Stimulated activated CD8-positive, alpha-beta memory T cell treated with anti-CD3 and anti-CD28 coated beads, Interleukin-4, amount 100 ng/mL, for 24 hours (primary cell): ENCODE results near the gene FBXO11.

ENCODE experiments used
- DNase-seq: peaks from one replicate; pipeline ENCODE4 v3.0.0-alpha.2; 2020; ENCODE audit warnings: low read depth

Gene FBXO11

DNA sequence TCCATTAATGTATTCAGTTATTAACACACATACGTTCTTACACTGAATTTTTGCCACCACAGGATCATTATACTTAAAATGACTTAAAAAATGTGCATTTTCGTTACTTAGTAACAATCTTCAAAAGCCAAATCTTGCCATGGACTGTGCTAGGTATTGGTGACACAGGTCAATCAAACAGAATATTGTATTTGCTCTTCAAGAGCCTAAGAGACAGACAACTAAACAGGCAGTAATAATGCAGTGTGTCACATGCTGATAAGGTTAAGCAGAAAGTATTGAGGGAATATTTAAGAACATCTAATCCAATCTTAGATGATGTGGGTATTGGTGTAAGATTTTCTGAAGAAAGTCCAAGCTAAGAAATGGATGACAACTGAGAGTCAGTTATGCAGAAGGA lies 56.9 kb downstream of the FBXO11 start:
- DNase-seq, result no peak

DNA sequence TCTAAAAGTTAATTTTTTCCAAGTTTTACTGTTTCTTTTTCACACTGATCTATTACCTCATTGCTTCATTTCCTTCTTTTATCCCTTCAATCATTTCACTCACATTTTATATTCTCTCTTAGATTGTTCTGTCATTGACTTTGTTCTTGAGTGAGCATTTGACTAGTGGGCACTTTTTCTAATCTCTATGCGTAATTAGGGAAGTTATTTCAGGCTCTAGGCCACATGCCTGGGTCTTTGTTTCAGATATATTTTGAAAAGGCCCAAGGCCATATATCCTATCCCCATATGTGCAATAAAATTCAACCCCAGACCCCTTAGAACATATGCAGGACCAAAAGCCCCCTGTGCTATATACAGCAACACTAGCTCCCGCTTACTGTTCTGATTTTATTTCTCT lies 62.1 kb downstream of the FBXO11 start:
- no peak for DNase-seq

DNA sequence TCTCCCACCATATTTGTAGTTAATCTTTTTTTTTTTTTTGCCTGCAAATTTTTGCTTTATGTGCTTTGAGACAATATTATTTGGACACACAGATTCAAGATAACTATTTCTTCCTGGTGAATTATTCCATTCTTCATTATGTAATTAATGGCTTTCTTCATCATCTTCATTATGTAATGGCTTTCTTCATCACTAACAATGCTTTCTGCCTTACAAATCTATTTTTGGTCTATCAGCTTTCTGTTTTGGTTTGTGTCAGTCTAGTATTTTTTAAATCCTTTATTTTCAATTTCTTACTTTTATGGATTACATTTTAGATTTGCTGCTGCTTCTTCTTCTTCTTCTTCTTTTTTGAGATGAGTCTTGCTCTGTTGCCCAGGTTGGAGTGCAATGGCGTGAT lies 62.9 kb downstream of the FBXO11 start:
- DNase-seq, result no peak

DNA sequence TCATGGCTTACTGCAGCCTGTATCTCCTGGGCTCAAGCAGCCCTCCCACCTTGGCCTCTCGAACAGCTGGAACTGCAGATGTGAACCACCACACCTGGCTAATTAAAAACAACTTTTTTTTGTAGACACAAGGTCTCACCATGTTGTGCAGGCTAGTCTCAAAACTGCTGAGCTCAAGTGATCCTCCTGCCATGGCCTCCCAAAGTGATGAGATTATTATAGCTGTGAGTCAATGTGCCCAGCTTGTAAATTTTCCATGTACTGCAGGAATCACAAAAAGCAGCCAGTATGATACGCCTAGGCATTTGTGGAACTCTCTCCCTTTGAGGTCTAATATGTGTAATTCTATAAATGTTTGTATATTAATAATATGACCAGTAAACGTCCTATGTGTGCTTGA lies 63.5 kb downstream of the FBXO11 start:
- no peak for DNase-seq

DNA sequence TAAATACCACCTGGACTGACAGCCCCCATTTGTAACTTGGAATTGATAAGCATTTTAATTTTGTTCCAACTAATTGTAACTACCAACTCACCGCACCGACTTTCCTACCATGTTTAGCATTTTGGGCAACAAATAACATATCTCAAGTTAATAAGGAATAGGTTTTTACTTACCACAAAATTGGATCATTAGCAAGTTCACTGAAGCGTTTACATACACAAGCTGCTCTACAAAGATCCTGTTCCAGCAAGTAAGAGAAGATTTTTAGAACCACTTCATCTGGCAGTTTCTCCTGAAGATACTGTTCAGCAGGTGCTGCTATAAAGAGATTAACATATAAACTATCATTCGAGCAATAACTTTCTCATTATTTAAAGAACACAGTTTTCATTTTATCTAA lies 67.6 kb downstream of the FBXO11 start:
- no peak for DNase-seq

DNA sequence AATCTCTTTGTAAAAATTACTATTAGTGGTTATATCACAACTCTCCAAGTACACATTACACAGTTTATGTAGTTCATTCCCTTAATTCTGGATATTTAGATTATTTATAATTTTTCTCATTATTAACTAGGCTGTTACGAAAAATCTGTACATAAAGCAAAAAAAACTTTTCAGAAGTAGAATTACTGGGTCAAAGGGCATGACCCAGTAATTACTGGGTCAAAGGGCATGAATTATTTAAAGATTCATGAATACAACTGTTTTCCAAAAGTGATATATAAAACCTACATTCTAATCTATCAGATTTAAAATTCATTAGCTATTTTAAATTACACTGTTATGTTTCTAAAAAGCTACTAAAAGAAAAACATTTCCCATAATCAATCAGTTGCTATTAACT lies 68.0 kb downstream of the FBXO11 start:
- DNase-seq, result no peak

DNA sequence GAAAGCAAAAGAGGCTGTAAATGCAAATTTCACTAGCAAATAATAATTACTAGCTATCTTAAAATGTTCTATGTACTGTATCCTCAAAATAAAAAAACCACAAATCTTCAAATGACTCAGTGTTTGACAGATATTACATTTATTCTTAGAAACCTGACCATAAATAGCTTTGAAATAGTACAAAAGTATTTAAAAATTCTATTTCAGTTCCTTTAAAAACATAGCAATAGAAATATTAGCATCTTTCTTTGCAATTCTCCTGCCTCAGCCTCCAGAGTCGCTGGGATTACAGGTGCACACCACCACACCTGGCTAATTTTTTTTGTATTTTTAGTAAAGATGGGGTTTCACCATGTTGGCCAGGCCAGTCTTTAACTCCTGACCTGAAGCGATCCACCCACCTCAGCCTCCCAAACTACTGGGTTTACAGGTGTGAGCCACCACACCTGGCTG lies 72.8 kb downstream of the FBXO11 start:
- no peak for DNase-seq

DNA sequence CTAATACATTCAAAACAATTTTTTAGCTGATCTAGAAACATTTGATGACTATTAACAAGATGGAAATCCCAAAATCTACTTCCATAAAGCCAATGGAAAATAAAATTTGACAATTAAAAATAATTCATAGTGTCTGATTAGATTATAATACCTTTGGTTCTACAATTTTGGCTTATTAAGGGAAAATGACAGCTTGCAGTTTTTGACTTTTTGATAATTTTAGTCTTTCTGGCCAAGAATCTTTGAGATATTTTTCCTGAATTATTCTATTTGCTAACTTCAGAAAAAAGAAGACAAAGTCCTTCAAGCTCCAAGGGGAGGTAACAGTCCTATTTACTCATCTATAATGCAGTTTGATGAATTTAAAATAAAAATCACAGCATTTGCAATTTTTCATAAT lies 83.8 kb downstream of the FBXO11 start:
- DNase-seq, result no peak

DNA sequence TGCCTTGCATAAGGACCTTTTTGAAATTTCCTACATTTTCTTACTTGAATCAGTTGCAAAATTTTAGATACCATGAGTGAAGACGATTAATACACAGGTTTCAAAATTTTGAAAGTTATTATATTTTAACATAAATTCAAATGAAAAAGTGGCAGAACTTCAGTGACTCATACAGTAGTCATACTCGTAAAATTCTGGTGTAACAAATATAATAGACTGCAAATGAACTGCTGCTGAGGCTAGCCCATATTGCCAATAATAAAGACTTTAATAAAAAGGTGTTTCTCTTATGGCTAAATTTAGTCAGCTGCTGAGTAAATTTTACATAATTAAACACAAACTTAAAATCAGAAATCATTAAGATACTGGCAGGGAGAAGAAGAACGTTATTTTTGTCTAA lies 86.5 kb downstream of the FBXO11 start:
- DNase-seq, result no peak

DNA sequence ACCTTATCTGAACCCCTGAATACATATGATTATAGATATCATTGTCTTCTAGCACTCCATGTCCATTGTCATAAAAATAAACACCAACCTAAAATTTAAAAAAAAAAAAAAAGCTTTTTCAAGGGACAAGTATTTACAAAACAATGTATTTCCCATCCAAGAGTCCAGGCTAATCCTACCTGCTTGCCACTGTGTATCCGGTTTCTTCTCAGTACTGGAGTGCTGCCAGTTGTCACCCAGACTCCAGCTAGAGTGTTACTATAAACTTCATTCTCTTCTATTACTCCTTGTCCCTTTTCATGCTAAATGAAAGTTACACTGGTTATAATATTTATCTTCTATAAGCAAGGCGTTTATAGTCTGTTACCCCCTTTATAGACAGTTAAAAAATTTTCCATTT lies 87.5 kb downstream of the FBXO11 start:
- no peak for DNase-seq

DNA sequence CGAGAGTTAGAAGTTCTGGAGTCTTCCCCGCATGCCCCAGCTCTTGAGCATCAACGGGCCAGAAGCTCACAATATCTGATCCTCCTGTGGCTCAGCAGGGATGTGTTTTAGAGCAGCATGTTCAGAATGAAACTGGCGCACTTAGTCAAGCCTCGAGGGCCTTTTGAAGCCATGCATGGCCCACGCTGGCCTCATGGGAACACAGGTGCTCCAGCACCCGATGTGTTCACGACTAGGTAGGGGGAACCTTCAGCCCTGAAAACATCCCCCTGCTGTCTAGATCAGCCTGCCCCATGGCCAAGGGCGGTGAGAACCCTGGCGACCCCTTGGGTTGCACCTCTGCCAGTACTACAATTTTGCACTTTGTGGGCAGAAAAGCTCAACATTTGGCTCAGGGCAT lies 90.5 kb downstream of the FBXO11 start:
- DNase-seq, result no peak

DNA sequence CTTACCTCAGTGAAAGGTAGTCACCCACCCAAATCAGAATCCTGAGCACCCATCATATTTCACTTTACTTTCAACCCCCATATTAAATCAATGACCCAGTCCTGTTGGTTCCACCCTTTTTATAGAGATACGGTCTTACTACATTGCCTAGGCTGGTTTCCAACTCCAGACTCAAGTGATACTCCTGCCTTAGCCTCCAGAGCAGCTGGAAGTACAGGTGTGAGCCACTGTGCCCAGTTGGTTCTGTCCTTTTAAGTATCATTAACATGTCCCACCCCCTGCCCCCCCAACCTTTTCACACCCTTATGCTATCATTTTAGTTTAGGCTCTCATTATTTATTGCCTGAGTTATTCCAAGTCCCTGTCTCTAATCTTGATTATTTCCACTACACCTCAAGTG lies 94.6 kb downstream of the FBXO11 start:
- DNase-seq, result no peak

DNA sequence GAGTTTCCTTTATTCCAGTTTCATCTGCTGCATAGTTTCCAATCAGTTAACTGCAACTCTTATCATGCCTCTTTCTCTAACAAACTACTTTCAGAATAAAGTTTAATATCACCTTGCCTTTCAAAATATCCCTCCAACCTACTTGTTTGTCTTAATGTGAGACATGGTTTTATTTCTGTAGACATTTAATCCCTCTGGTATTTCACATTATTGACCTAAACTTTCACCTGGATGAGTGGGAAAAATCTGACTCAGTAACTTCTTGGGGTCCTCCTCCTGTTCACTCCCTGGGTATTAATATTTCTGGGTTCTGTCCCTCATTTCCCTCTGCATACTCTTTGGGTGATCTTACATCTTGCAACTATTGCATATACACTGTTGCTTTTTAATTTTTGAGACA lies 95.4 kb downstream of the FBXO11 start:
- no peak for DNase-seq

DNA sequence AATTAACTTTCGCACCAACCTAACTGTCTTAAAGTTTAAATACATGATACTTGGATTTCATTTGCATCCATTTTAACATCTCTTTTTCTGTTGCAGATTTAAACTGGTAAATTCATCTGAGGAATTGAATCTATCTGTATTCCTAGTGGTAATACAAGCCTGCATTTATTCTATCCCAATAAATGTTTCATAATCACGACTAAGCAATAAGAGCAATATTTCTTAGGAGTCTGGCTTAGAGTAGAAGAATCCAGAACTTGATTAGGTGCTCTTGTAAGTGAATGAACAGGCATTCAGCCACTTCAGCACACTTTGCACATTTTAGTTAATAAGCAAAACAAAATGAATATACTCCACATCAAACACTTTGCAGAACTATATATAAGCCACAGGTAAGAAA lies 96.4 kb downstream of the FBXO11 start:
- DNase-seq, result no peak

DNA sequence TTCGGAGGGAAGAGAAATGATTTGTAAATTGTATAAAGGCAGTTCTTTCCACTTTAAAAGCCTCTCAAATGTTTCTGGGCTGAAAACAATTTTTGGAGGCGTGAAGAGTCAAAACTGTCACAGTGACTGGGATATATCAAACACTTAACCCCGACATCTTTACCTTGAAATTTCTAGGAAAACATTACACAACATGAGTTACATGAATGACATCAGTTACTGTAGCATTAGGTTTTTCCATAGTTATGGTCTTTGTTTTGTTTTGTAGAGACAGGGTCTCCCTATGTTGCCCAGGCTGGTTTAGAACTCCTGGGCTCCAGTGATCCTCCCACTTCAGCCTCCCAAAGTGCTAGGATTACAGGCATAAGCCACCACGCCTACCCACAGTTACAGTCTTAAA lies 97.7 kb downstream of the FBXO11 start:
- no peak for DNase-seq

DNA sequence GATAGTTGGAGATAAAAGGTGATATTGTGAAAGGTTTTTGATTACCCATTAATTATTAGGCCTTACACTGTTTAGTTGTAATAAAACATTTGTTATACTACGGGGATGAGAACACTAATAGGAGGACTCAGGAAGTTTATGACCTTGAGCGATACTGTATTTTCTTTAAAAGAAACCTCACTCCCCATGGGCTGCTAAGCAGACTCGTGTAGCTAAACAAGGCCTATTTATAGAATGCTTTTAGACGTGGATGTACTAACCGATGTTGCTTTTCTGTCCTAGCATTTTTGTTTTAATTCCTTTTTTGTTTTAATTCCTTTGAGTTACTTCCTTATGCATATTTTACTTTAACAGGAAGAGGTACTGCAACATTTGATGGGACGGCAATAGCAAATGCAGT lies 100.4 kb downstream of the FBXO11 start:
- no peak for DNase-seq

DNA sequence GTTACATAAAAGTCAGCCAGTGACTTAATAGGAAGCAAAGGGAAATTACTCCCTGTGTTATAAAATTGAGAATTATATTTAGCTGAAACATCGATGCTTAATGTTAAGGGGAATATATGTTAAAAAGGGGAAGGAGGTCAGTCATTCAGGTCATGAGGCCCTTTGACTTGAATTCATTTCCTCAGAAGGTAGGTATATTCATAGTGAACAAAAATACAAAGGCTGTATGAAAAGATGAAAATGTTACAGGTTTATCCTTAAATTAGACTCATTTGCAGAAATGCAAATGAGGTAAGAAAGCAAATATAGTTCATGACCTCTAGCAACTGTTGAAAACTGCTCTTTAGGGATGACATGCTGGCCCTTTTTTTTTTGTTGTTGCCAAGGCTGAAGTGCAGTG lies 102.5 kb downstream of the FBXO11 start:
- DNase-seq, result no peak

DNA sequence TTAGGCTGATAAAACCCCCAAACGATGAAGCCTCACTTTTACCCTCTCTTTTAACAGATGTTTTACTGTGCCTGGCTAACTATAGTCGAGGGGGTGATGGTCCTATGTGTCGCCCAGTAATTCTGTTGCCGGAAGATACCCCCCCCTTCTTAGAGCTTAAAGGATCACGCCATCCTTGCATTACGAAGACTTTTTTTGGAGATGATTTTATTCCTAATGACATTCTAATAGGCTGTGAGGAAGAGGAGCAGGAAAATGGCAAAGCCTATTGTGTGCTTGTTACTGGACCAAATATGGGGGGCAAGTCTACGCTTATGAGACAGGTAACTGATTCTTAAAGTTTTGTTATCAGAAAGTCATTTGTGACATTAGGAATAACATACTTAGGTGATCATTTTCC lies 102.9 kb downstream of the FBXO11 start:
- no peak for DNase-seq

DNA sequence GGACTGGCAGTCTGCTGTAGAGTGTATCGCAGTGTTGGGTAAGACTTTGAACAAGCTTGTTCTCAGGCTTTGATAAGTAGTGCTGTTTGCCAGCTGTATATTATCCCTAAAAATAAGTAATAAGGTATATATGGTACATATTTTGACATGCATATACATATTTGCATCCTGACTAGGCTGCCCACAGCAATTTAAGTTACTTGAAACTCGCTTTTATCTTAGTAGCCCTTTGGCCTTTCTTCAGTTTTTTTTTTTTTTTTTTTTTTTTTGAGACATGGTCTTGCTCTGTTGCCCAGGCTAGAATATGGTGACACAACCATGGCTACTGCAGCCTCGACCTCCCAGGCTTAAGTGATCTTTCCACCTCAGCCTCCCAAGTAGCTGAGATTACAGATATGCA lies 105.2 kb downstream of the FBXO11 start:
- DNase-seq, result no peak

DNA sequence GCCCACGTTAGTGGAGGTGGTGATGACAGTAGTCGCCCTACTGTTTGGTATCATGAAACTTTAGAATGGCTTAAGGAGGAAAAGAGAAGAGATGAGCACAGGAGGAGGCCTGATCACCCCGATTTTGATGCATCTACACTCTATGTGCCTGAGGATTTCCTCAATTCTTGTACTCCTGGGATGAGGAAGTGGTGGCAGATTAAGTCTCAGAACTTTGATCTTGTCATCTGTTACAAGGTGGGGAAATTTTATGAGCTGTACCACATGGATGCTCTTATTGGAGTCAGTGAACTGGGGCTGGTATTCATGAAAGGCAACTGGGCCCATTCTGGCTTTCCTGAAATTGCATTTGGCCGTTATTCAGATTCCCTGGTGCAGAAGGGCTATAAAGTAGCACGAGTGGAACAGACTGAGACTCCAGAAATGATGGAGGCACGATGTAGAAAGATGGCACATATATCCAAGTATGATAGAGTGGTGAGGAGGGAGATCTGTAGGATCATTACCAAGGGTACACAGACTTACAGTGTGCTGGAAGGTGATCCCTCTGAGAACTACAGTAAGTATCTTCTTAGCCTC lies 107.2 kb downstream of the FBXO11 start:
- no peak for DNase-seq

DNA sequence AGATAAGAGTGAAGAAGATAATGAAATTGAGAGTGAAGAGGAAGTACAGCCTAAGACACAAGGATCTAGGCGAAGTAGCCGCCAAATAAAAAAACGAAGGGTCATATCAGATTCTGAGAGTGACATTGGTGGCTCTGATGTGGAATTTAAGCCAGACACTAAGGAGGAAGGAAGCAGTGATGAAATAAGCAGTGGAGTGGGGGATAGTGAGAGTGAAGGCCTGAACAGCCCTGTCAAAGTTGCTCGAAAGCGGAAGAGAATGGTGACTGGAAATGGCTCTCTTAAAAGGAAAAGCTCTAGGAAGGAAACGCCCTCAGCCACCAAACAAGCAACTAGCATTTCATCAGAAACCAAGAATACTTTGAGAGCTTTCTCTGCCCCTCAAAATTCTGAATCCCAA lies 107.7 kb downstream of the FBXO11 start:
- DNase-seq, result no peak

DNA sequence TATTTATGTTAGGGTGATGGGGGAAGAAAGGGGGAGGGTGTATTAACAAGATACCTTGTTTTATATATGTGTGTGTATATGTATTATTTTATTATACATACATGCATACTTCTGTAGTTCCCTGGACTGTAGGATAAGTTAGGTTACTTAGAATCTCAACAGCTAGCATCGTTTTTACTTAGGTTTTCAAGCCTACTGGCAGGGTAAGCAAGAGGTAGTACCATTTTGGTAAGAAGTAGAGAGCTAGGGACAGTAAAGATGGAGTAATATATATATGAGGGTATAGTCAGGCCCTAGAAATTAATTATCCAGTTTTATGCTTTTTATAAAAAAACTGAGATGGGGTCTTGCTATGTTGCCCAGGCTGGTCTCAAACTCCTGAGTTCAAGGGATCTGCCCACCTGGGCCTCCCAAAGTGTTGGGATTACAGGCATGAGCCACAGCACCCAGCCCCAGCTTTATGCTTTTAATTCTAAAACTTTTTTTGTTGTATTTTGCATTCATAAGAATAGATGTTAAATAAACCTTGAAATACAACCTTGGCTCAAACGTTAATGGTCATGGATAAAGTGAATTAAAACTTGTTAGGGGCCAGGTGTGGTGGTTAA lies 110.1 kb downstream of the FBXO11 start:
- no peak for DNase-seq

DNA sequence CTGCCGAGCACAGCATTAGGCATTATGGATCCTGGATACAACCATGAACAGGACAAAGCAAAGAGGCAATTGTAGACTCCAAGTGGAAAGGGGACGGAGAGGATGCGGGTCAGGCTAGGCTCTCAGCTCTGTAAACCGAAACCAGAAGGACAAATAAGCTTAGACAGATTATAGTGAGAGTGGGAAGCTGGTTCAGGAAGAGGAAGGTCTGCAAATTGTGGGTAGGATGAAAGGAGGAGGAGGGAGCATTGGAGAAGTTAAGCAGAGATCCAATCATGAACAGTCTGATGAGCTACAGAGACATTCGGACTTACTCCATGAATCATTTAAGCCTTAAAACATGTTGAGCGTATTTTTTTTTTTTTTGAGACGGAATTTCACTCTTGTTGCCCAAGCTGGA lies 120.3 kb downstream of the FBXO11 start:
- no peak for DNase-seq

DNA sequence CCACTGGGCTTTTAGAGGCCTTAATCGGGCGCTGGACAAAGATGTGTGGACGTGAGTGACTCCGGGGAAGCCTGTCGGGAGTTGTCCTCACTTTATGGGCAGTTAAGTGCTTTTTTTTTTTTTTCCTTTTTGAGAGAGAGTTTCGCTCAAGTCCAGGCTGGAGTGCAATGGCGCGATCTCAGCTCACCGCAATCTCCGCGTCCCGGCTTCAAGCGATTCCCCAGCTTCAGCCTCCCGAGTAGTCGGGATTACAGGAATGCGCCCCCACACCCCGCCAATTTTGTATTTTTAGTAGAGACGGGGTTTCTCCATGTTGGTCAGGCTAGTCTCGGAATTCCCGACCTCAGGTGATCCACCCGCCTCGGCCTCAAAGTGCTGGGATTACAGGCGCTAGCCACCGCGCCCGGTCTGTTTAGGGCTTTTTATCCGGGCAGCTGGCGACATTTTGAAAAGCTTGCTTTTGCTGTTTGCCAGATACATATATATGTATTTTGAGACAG lies 121.9 kb downstream of the FBXO11 start:
- DNase-seq, result no peak
